ENCODE measurements around the gene FUS. TPM values are rescaled to one million over a fixed set of nuclear protein-coding genes. Genes with fewer than 3 reads are reported as not detected.

The FUS gene
- total RNA-seq, 1 experiment from 2014 or later = 770 TPM

- TF ChIP-seq TEAD1 (CRISPR knock-in tag; IDR thresholded peaks at IDR 0.05) (peak; percentile 95; the same call in 1 of the 2 replicates), CTCF (IDR thresholded peaks at IDR 0.05) (peak; percentile 94), IRF2 (CRISPR knock-in tag; IDR thresholded peaks at IDR 0.05; ENCODE audit: borderline replicate concordance, low read depth) (peak; percentile 79), ERG (CRISPR knock-in tag; IDR thresholded peaks at IDR 0.05) (no peak), PRRX2 (CRISPR knock-in tag; IDR thresholded peaks at IDR 0.05) (no peak), ZNF671 (CRISPR knock-in tag; IDR thresholded peaks at IDR 0.05) (no peak), TEAD4 (CRISPR knock-in tag; IDR thresholded peaks at IDR 0.05) (peak; percentile 95), PREB (CRISPR knock-in tag; IDR thresholded peaks at IDR 0.05; ENCODE audit: borderline replicate concordance) (peak; percentile 68; the same call in 1 of the 2 replicates), ATF2 (CRISPR knock-in tag; IDR thresholded peaks at IDR 0.05; ENCODE audit: borderline replicate concordance, low read depth) (peak; percentile 49; the same call in 1 of the 2 replicates), FOXK1 (CRISPR knock-in tag; IDR thresholded peaks at IDR 0.05) (peak; percentile 86; the same call in 1 of the 2 replicates), SP1 (CRISPR knock-in tag; conservative IDR thresholded peaks at IDR 0.05) (peak; percentile 89), PRDM15 (CRISPR knock-in tag; IDR thresholded peaks at IDR 0.05) (peak; percentile 69), NFE2L1 (CRISPR knock-in tag; IDR thresholded peaks at IDR 0.05) (peak; percentile 86), CREM (CRISPR knock-in tag; IDR thresholded peaks at IDR 0.05) (peak; percentile 78; the same call in 1 of the 2 replicates), MLX (CRISPR knock-in tag; IDR thresholded peaks at IDR 0.05) (0 out of 2 replicates have a peak, but pooled peaks have one; percentile 29), RELA (CRISPR knock-in tag; IDR thresholded peaks at IDR 0.05; ENCODE audit: borderline replicate concordance) (peak; percentile 88), ESRRA (CRISPR knock-in tag; IDR thresholded peaks at IDR 0.05; ENCODE audit: borderline replicate concordance) (peak; percentile 93), MAX (CRISPR knock-in tag; IDR thresholded peaks at IDR 0.05) (peak; percentile 92), ZNF263 (CRISPR knock-in tag; IDR thresholded peaks at IDR 0.05; ENCODE audit: low read depth) (peak; percentile 54; the same call in 1 of the 2 replicates)
- TF ChIP-seq, protein P1, sequence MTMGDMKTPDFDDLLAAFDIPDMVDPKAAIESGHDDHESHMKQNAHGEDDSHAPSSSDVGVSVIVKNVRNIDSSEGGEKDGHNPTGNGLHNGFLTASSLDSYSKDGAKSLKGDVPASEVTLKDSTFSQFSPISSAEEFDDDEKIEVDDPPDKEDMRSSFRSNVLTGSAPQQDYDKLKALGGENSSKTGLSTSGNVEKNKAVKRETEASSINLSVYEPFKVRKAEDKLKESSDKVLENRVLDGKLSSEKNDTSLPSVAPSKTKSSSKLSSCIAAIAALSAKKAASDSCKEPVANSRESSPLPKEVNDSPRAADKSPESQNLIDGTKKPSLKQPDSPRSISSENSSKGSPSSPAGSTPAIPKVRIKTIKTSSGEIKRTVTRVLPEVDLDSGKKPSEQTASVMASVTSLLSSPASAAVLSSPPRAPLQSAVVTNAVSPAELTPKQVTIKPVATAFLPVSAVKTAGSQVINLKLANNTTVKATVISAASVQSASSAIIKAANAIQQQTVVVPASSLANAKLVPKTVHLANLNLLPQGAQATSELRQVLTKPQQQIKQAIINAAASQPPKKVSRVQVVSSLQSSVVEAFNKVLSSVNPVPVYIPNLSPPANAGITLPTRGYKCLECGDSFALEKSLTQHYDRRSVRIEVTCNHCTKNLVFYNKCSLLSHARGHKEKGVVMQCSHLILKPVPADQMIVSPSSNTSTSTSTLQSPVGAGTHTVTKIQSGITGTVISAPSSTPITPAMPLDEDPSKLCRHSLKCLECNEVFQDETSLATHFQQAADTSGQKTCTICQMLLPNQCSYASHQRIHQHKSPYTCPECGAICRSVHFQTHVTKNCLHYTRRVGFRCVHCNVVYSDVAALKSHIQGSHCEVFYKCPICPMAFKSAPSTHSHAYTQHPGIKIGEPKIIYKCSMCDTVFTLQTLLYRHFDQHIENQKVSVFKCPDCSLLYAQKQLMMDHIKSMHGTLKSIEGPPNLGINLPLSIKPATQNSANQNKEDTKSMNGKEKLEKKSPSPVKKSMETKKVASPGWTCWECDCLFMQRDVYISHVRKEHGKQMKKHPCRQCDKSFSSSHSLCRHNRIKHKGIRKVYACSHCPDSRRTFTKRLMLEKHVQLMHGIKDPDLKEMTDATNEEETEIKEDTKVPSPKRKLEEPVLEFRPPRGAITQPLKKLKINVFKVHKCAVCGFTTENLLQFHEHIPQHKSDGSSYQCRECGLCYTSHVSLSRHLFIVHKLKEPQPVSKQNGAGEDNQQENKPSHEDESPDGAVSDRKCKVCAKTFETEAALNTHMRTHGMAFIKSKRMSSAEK (CRISPR knock-in tag; IDR thresholded peaks at IDR 0.05; ENCODE audit: borderline replicate concordance) = no peak
- TF ChIP-seq, protein P2, sequence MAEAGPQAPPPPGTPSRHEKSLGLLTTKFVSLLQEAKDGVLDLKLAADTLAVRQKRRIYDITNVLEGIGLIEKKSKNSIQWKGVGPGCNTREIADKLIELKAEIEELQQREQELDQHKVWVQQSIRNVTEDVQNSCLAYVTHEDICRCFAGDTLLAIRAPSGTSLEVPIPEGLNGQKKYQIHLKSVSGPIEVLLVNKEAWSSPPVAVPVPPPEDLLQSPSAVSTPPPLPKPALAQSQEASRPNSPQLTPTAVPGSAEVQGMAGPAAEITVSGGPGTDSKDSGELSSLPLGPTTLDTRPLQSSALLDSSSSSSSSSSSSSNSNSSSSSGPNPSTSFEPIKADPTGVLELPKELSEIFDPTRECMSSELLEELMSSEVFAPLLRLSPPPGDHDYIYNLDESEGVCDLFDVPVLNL (CRISPR knock-in tag; IDR thresholded peaks at IDR 0.05; ENCODE audit: borderline replicate concordance, low read depth) = peak; percentile 87
These were observed 37.6 kb upstream of the FUS start (continued) for GRCh38 chr16:31142109-31143010.
